ENCODE results near the gene NALCN.

- TF ChIP-seq POLR2A (IDR thresholded peaks at IDR 0.05), result no peak
- no peak for TF ChIP-seq CTCF (IDR thresholded peaks at IDR 0.05 in 8 of 11, conservative IDR thresholded peaks at IDR 0.05 in 3 of 11)
- no peak for TF ChIP-seq POLR2AphosphoS5 (IDR thresholded peaks at IDR 0.05)
Measured at GRCh38 chr13:101109005-101109404, 307.3 kb downstream of the NALCN start.
